ENCODE data around the gene SH3PXD2A. TPM values are rescaled to one million over a fixed set of nuclear protein-coding genes. Genes with fewer than 3 reads are reported as not detected.

SH3PXD2A gene
- total and polyA plus RNA-seq, 7 donors: 19.0 to 58.2 (median 24.5) TPM

DNA sequence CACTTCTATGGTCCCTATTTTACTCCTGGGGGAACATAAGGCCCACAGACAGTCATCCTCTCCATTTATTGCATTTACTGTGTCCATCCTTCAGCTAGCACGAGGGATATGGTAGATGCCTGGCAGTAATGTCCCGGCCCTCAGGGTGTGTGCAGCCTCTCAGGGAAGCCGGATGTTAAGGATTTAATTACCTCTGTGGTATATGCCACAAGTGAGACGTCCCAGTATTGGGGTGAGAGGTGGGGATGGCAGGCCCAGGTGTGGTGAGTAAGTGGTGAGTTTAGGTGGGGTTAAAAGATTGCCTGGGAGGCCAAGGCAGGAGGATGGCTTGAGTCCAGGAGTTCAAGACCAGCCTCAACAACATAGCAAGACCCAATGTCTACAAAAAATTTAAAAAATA, 144.9 kb downstream of the SH3PXD2A start:
- Histone ChIP-seq H3K27ac (no peak overlapping the region), H3K36me3 (no peaks in the 10 kb centered on the region), H3K4me3 (no peak overlapping the region), H3K4me1 (peaks cover 0 to 7% (median 0%) of the 10 kb centered on the region in 4 donors), H3K9me3 (no peaks in the 10 kb centered on the region), H3K27me3 (no peaks in the 10 kb centered on the region)
- TF ChIP-seq CTCF (IDR thresholded peaks at IDR 0.05): no peak
- no peak for TF ChIP-seq EP300 (IDR thresholded peaks at IDR 0.05)
- DNase-seq: no peak
- intact Hi-C loops (cut with DNase I): no loop called here
- WGBS, 2 donors: 51 to 77% methylated on average over 4 of the region's 4 CpGs

- intact Hi-C loops (cut with DNase I): no loop called here
- no peak overlapping the region for H3K4me3 ChIP-seq
- 79 to 87% methylated on average over 8 of the region's 8 CpGs for WGBS, 2 donors
- DNase-seq: no peak
- TF ChIP-seq CTCF (IDR thresholded peaks at IDR 0.05): no peak
- no peak for TF ChIP-seq POLR2A (IDR thresholded peaks at IDR 0.05)
- no peak for TF ChIP-seq POLR2AphosphoS5 (IDR thresholded peaks at IDR 0.05)
- TF ChIP-seq EP300 (IDR thresholded peaks at IDR 0.05): no peak
- H3K27ac ChIP-seq: no peak overlapping the region
- no peaks in the 10 kb centered on the region for H3K9me3 ChIP-seq
- peaks cover 0 to under 1% (median 0%) of the 10 kb centered on the region in 4 donors for H3K4me1 ChIP-seq
- no peaks in the 10 kb centered on the region for H3K36me3 ChIP-seq
- H3K27me3 ChIP-seq: no peaks in the 10 kb centered on the region
Observed at GRCh38 chr10:103709341-103709920, 145.9 kb downstream of the SH3PXD2A start.

DNA sequence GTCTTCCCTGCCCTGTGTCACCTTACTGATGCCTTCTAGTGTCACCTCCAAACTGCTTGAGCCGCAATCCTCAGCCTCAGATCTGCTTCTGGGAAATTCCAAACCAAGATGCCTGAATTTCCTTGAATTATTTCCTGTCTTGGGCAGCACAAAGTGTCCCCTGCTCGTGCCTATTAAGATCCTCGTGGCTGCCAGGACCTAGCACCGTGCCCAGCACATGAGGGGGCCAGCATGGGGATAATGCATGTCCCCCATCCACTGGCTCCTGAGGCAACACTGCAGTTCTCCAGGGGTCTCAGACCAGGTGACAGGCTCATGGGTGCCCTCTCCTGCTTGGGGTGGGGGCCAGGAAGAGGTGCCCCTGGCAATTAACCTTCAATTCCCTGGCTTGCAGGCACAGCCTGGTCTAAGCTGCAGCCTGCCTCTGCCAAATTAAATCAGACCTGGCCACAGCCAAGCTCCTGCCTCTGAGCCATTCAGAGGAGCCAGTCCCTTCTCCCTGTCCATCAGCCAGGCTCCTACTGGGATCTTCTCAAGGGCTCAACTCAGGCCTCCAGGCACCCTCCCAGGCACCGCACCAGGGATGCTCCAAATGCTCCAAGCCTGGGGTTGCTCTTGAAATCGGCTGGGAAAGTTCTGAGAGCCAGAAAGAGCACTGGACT, 146.6 kb downstream of the SH3PXD2A start:
- Histone ChIP-seq H3K4me3 (no peak overlapping the region), H3K27me3 (no peaks in the 10 kb centered on the region), H3K9me3 (no peaks in the 10 kb centered on the region), H3K27ac (no peak overlapping the region), H3K36me3 (no peaks in the 10 kb centered on the region), H3K4me1 (no peaks in the 10 kb centered on the region)
- no peak for TF ChIP-seq POLR2AphosphoS5 (IDR thresholded peaks at IDR 0.05)
- no peak for TF ChIP-seq CTCF (IDR thresholded peaks at IDR 0.05)
- no peak for TF ChIP-seq EP300 (IDR thresholded peaks at IDR 0.05)
- TF ChIP-seq POLR2A (IDR thresholded peaks at IDR 0.05): no peak
- intact Hi-C loops (cut with DNase I): no loop called here
- no peak for DNase-seq
- 84 to 86% methylated on average over 6 of the region's 6 CpGs for WGBS, 2 donors

GRCh38 chr10:103707956-103708626, 147.3 kb downstream of the SH3PXD2A start:
- Histone ChIP-seq H3K9me3 (no peaks in the 10 kb centered on the region), H3K4me1 (no peaks in the 10 kb centered on the region), H3K27ac (no peak overlapping the region), H3K27me3 (no peaks in the 10 kb centered on the region), H3K4me3 (no peak overlapping the region), H3K36me3 (no peaks in the 10 kb centered on the region)
- no peak for DNase-seq
- intact Hi-C loops (cut with DNase I): no loop called here
- TF ChIP-seq CTCF (IDR thresholded peaks at IDR 0.05): no peak
- no peak for TF ChIP-seq POLR2AphosphoS5 (IDR thresholded peaks at IDR 0.05)
- 85 to 91% methylated on average over 10 of the region's 10 CpGs for WGBS, 2 donors

All from sigmoid colon (tissue), 7 donors.